Measurements from ENCODE around the gene ORC6. TPM values are rescaled to one million over a fixed set of nuclear protein-coding genes. Genes with fewer than 3 reads are reported as not detected.

Gene ORC6
- total RNA-seq, 1 experiment from 2014 or later = 95.1 TPM

DNA sequence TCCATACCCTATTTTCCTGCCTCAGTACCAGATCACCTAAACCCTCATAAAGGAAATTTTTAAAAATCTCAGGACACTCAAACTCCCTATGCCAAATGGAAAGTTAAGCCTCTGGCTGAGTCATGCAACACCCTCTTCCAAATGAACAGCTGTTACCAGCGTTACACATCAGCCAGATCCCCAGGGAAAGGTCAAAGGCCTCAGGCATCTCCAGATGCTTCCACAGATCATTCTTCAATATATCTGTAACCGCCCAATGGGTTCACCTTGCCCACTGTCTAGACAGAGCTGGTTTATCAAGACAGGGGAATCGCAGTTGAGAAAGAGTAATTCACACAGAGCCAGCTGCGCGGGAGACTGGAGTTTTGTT lies 39.2 kb upstream of the ORC6 start:
- POLR2A ChIA-PET (ENCODE audit: low non-redundant PET) = interaction anchor here (0.6 kb wide), 1 partner anchor 73 kb away, joined by 3 read pairs; no protein-coding TSS in a partner anchor
- intact Hi-C loops (cut with micrococcal nuclease; ENCODE audit: unreplicated experiment) = no loop called here
- Histone ChIP-seq H3K9me3 (ENCODE audit: low read depth, low read length, poor library complexity, severe bottlenecking) (no peaks in the 10 kb centered on the region), H3K4me1 (ENCODE audit: insufficient read depth, low read length, poor library complexity, severe bottlenecking) (no peaks in the 10 kb centered on the region), H3K27me3 (replicated peaks; ENCODE audit: insufficient read depth, low read depth, low read length, poor library complexity) (no peaks in the 10 kb centered on the region), H3K36me3 (ENCODE audit: insufficient read depth, low read length, poor library complexity, severe bottlenecking) (no peaks in the 10 kb centered on the region), H3K27ac (ENCODE audit: low read depth, low read length, poor library complexity, severe bottlenecking) (no peak overlapping the region), H3K4me3 (ENCODE audit: low read depth, low read length, poor library complexity, severe bottlenecking) (no peak overlapping the region)
- CTCF ChIA-PET = no interaction called here
- no TSS peak for BruUV-seq (replicated peaks)
- no peak for DNase-seq (ENCODE audit: low spot score)
- no peak for TF ChIP-seq EZH2 (IDR thresholded peaks at IDR 0.05; ENCODE audit: borderline replicate concordance, low read depth, low read length, poor library complexity, severe bottlenecking)
- TF ChIP-seq, protein P1, sequence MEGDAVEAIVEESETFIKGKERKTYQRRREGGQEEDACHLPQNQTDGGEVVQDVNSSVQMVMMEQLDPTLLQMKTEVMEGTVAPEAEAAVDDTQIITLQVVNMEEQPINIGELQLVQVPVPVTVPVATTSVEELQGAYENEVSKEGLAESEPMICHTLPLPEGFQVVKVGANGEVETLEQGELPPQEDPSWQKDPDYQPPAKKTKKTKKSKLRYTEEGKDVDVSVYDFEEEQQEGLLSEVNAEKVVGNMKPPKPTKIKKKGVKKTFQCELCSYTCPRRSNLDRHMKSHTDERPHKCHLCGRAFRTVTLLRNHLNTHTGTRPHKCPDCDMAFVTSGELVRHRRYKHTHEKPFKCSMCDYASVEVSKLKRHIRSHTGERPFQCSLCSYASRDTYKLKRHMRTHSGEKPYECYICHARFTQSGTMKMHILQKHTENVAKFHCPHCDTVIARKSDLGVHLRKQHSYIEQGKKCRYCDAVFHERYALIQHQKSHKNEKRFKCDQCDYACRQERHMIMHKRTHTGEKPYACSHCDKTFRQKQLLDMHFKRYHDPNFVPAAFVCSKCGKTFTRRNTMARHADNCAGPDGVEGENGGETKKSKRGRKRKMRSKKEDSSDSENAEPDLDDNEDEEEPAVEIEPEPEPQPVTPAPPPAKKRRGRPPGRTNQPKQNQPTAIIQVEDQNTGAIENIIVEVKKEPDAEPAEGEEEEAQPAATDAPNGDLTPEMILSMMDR (conservative IDR thresholded peaks at IDR 0.05; ENCODE audit: low read depth, low read length) = no peak

DNA sequence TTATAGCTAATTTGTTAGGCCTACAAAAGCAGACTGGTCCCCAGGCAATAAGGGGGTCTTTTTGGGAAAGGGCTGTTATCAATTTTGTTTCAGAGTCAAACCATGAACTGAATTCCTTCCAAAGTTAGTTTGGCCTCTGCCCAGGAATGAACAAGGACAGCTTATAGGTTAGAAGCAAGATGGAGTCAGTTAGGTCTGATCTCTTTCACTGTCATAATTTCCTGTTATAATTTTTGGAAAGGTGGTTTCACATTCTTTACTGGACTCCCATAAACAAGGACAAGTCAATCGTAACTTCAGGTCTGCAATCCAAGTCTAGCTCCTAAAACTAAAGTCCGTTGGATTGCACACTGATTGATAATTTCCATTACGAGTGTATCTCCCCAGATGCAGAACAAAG lies 38.2 kb upstream of the ORC6 start:
- intact Hi-C loops (cut with micrococcal nuclease; ENCODE audit: unreplicated experiment) = no loop called here
- ChIA-PET POLR2A (ENCODE audit: low non-redundant PET) (no interaction called here), CTCF (no interaction called here)
- DNase-seq (ENCODE audit: low spot score) = no peak
- no peak for TF ChIP-seq EZH2 (IDR thresholded peaks at IDR 0.05; ENCODE audit: borderline replicate concordance, low read depth, low read length, poor library complexity, severe bottlenecking)
- TF ChIP-seq, protein P1 (conservative IDR thresholded peaks at IDR 0.05; ENCODE audit: low read depth, low read length) = no peak
- Histone ChIP-seq H3K27ac (ENCODE audit: low read depth, low read length, poor library complexity, severe bottlenecking) (no peak overlapping the region), H3K27me3 (replicated peaks; ENCODE audit: insufficient read depth, low read depth, low read length, poor library complexity) (no peaks in the 10 kb centered on the region), H3K36me3 (ENCODE audit: insufficient read depth, low read length, poor library complexity, severe bottlenecking) (no peaks in the 10 kb centered on the region), H3K4me1 (ENCODE audit: insufficient read depth, low read length, poor library complexity, severe bottlenecking) (no peaks in the 10 kb centered on the region), H3K4me3 (ENCODE audit: low read depth, low read length, poor library complexity, severe bottlenecking) (no peak overlapping the region), H3K9me3 (ENCODE audit: low read depth, low read length, poor library complexity, severe bottlenecking) (no peaks in the 10 kb centered on the region)
- no TSS peak for BruUV-seq (replicated peaks)

DNA sequence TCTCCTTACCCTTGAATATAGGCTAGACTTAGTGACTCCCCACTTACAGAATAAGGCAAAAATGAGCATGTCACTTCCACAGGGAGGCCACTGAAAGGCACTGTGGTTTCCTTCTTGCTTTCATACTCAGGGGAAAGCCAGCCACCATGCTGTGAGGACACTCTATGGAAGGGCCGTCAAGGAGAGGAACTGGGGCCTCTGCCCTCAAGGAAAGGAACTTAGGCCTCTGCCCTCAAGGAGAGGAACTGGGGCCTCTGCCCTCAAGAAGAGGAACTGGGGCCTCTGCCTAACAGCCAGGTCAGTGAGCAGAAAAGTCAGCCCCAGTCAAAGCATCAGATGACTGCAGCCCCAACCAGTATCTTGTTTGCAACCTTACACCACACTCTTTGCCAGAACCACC lies 30.5 kb upstream of the ORC6 start:
- POLR2A ChIA-PET (ENCODE audit: low non-redundant PET) = no interaction called here

More for the DNA sequence above, 30.5 kb upstream of the ORC6 start:
- no peak for TF ChIP-seq EZH2 (IDR thresholded peaks at IDR 0.05; ENCODE audit: borderline replicate concordance, low read depth, low read length, poor library complexity, severe bottlenecking)
- TF ChIP-seq, protein P1 (conservative IDR thresholded peaks at IDR 0.05; ENCODE audit: low read depth, low read length) = no peak
- Histone ChIP-seq H3K4me3 (ENCODE audit: low read depth, low read length, poor library complexity, severe bottlenecking) (no peak overlapping the region), H3K27ac (ENCODE audit: low read depth, low read length, poor library complexity, severe bottlenecking) (no peak overlapping the region), H3K4me1 (ENCODE audit: insufficient read depth, low read length, poor library complexity, severe bottlenecking) (no peaks in the 10 kb centered on the region), H3K36me3 (ENCODE audit: insufficient read depth, low read length, poor library complexity, severe bottlenecking) (peaks cover 29% of the 10 kb centered on the region), H3K9me3 (ENCODE audit: low read depth, low read length, poor library complexity, severe bottlenecking) (no peaks in the 10 kb centered on the region), H3K27me3 (replicated peaks; ENCODE audit: insufficient read depth, low read depth, low read length, poor library complexity) (no peaks in the 10 kb centered on the region)
- BruUV-seq (replicated peaks) = no TSS peak
- no peak for DNase-seq (ENCODE audit: low spot score)
- intact Hi-C loops (cut with micrococcal nuclease; ENCODE audit: unreplicated experiment) = no loop called here
- CTCF ChIA-PET = no interaction called here

Data from A673 (cell line).